ENCODE measurements around the gene SLC6A9. TPM values are rescaled to one million over a fixed set of nuclear protein-coding genes. Genes with fewer than 3 reads are reported as not detected.

Gene SLC6A9
- total RNA-seq, 1 experiment from 2014 or later = 9.2 TPM

GRCh38 chr1:43963006-43963405 lies 68.3 kb downstream of the SLC6A9 start:
- in situ Hi-C loops (cut with HindIII; ENCODE audit: low pct_unique_long_range_greater_than_20kb, low sequenced_read_pairs) (no loop called here), intact Hi-C loops (cut with micrococcal nuclease; ENCODE audit: unreplicated experiment) (no loop called here)
- no TSS peak for BruUV-seq (replicated peaks)
- Histone ChIP-seq H3K4me3 (ENCODE audit: low read depth in 2 of 2, low read length in 2 of 2) (no peak overlapping the region), H3K36me3 (ENCODE audit: control insufficient read depth, insufficient read depth, low read length) (peaks cover 3% of the 10 kb centered on the region), H3K27me3 (ENCODE audit: control insufficient read depth, insufficient read depth, low read length) (no peaks in the 10 kb centered on the region), H3K9me3 (ENCODE audit: control insufficient read depth, insufficient read depth, low read depth, low read length) (no peaks in the 10 kb centered on the region), H3K4me1 (ENCODE audit: control insufficient read depth, insufficient read depth, low read length) (no peaks in the 10 kb centered on the region), H3K27ac (ENCODE audit: low read length) (no peak overlapping the region)
- TF ChIP-seq, protein P1, sequence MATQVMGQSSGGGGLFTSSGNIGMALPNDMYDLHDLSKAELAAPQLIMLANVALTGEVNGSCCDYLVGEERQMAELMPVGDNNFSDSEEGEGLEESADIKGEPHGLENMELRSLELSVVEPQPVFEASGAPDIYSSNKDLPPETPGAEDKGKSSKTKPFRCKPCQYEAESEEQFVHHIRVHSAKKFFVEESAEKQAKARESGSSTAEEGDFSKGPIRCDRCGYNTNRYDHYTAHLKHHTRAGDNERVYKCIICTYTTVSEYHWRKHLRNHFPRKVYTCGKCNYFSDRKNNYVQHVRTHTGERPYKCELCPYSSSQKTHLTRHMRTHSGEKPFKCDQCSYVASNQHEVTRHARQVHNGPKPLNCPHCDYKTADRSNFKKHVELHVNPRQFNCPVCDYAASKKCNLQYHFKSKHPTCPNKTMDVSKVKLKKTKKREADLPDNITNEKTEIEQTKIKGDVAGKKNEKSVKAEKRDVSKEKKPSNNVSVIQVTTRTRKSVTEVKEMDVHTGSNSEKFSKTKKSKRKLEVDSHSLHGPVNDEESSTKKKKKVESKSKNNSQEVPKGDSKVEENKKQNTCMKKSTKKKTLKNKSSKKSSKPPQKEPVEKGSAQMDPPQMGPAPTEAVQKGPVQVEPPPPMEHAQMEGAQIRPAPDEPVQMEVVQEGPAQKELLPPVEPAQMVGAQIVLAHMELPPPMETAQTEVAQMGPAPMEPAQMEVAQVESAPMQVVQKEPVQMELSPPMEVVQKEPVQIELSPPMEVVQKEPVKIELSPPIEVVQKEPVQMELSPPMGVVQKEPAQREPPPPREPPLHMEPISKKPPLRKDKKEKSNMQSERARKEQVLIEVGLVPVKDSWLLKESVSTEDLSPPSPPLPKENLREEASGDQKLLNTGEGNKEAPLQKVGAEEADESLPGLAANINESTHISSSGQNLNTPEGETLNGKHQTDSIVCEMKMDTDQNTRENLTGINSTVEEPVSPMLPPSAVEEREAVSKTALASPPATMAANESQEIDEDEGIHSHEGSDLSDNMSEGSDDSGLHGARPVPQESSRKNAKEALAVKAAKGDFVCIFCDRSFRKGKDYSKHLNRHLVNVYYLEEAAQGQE (IDR thresholded peaks at IDR 0.05; ENCODE audit: insufficient read depth in 1 of 2, low read depth in 2 of 2, low read length in 1 of 2) = no peak
- TF ChIP-seq TCF7L2 (IDR thresholded peaks at IDR 0.05; ENCODE audit: low read depth, low read length) = no peak
- TF ChIP-seq CTCF (IDR thresholded peaks at IDR 0.05) = no peak
- TF ChIP-seq POLR2AphosphoS5 (IDR thresholded peaks at IDR 0.05; ENCODE audit: low read depth, low read length) = no peak
- no peak for TF ChIP-seq SIN3A (IDR thresholded peaks at IDR 0.05; ENCODE audit: borderline replicate concordance, insufficient read depth, low read depth, low read length)
- ATAC-seq (no peak), DNase-seq (ENCODE audit: low read depth, low spot score) (no peak)
- POLR2A ChIA-PET = no interaction called here
- CTCF ChIA-PET = no interaction called here

DNA sequence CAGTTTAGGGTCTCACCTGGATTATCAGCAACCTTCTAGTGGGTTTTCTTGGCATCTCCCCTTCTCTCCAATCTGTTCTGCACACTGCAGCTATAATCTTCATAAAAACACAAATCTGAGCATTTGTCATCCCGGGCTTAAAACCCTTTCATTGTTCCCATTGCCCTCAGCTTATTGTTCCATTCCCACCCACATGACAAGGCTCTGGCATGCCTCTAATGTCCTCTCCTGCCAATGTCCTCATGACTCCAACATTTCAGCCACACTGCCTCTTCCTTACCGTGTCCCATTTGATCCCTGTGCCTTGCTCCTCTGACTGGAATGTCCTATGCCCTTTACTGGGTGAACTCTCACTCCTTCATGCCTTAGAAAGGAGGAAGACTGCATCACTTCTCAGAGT lies 68.9 kb downstream of the SLC6A9 start:
- in situ Hi-C loops (cut with HindIII; ENCODE audit: low pct_unique_long_range_greater_than_20kb, low sequenced_read_pairs) (no loop called here), intact Hi-C loops (cut with micrococcal nuclease; ENCODE audit: unreplicated experiment) (no loop called here)
- POLR2A ChIA-PET = no interaction called here
- no peak for ATAC-seq
- no TSS peak for BruUV-seq (replicated peaks)
- H3K9me3 ChIP-seq (ENCODE audit: control insufficient read depth, insufficient read depth, low read depth, low read length) = no peaks in the 10 kb centered on the region
- H3K27me3 ChIP-seq (ENCODE audit: control insufficient read depth, insufficient read depth, low read length) = no peaks in the 10 kb centered on the region
- no peaks in the 10 kb centered on the region for H3K4me1 ChIP-seq (ENCODE audit: control insufficient read depth, insufficient read depth, low read length)
- peaks cover 3% of the 10 kb centered on the region for H3K36me3 ChIP-seq (ENCODE audit: control insufficient read depth, insufficient read depth, low read length)
- no peak overlapping the region for H3K27ac ChIP-seq (ENCODE audit: low read length)
- H3K4me3 ChIP-seq (ENCODE audit: low read depth in 2 of 2, low read length in 2 of 2) = no peak overlapping the region
- CTCF ChIA-PET = no interaction called here
- DNase-seq (ENCODE audit: low read depth, low spot score) = no peak
- TF ChIP-seq SIN3A (IDR thresholded peaks at IDR 0.05; ENCODE audit: borderline replicate concordance, insufficient read depth, low read depth, low read length) = no peak
- TF ChIP-seq, protein P1 (IDR thresholded peaks at IDR 0.05; ENCODE audit: insufficient read depth in 1 of 2, low read depth in 2 of 2, low read length in 1 of 2) = no peak
- no peak for TF ChIP-seq POLR2AphosphoS5 (IDR thresholded peaks at IDR 0.05; ENCODE audit: low read depth, low read length)
- TF ChIP-seq TCF7L2 (IDR thresholded peaks at IDR 0.05; ENCODE audit: low read depth, low read length) = no peak
- no peak for TF ChIP-seq CTCF (IDR thresholded peaks at IDR 0.05)

All from Panc1 (cell line).